Naive thymus-derived CD4-positive, alpha-beta T cell (primary cell): ENCODE measurements around the gene AKT3. TPM values are rescaled to one million over a fixed set of nuclear protein-coding genes. Genes with fewer than 3 reads are reported as not detected.

Source experiments
- ATAC-seq: fragments of 150-1000 bp; cut with Tn5 transposase; 2 replicates; pipeline ENCODE4 v1.10.0; 2021; ENCODE audit warnings: mild to moderate bottlenecking, moderate library complexity
- CTCF ChIA-PET: fragments of 350-600 bp; sonication (Branson Sonifier 250); formaldehyde crosslinking; loops from one replicate; lab custom pipeline; 2021; ENCODE audit warnings: antibody characterized with exemption; lab: Charles Lee
- POLR2A ChIA-PET: fragments of 350-600 bp; sonication (Branson Sonifier 250); formaldehyde crosslinking; loops from one replicate; lab custom pipeline; 2021; ENCODE audit warnings: antibody characterized with exemption, inconsistent platforms; lab: Charles Lee
- DNase-seq, 9 donors: peaks; one replicate each; pipeline versions ENCODE4 v3.0.0 to v3.0.0-alpha.2; 2020 to 2022; ENCODE audit warnings: mixed read lengths in 1 of 9
- H3K27ac ChIP-seq: one replicate; pipeline ENCODE4 v1.7.0; 2013; ENCODE audit warnings: mild to moderate bottlenecking, low read depth, low read length, moderate library complexity
- H3K27me3 ChIP-seq, 2 donors: one replicate each; pipeline ENCODE4 v1.7.0; 2013; ENCODE audit warnings: low read length in 2 of 2, mild to moderate bottlenecking in 2 of 2, moderate library complexity in 2 of 2; ENCODE audit not compliant: control insufficient read depth in 2 of 2, insufficient read depth in 2 of 2
- H3K36me3 ChIP-seq, 3 experiments: 1 replicate in 2 of 3; 2 replicates in 1 of 3; pipeline ENCODE4 v1.7.0; 2013; ENCODE audit warnings: low read length in 3 of 3, mild to moderate bottlenecking in 3 of 3, moderate library complexity in 1 of 3; ENCODE audit not compliant: insufficient read depth in 3 of 3, control insufficient read depth in 2 of 3
- H3K4me1 ChIP-seq, 2 donors: one replicate each; pipeline ENCODE4 v1.7.0; 2013; ENCODE audit warnings: low read length in 2 of 2, mild to moderate bottlenecking in 2 of 2, moderate library complexity in 1 of 2; ENCODE audit not compliant: control insufficient read depth in 2 of 2, insufficient read depth in 2 of 2
- H3K4me3 ChIP-seq: 2 replicates; pipeline ENCODE4 v1.7.0; 2013; ENCODE audit warnings: mild to moderate bottlenecking, low read length
- H3K9me3 ChIP-seq, 3 experiments: 1 replicate in 2 of 3; 2 replicates in 1 of 3; pipeline ENCODE4 v1.7.0; 2013; ENCODE audit warnings: low read length in 3 of 3; ENCODE audit not compliant: control insufficient read depth in 2 of 3
- H3K27ac Mint-ChIP-seq, 9 donors: one replicate each; pipeline ENCODE4 v1.8.0; 2020 to 2022; ENCODE audit warnings: mixed read lengths in 9 of 9, mild to moderate bottlenecking in 8 of 9, moderate library complexity in 5 of 9, inconsistent platforms in 2 of 9
- H3K27me3 Mint-ChIP-seq, 5 donors: one replicate each; pipeline ENCODE4 v1.8.0; 2021 to 2022; ENCODE audit warnings: mixed read lengths in 5 of 5, mild to moderate bottlenecking in 1 of 5
- H3K36me3 Mint-ChIP-seq, 5 donors: one replicate each; pipeline ENCODE4 v1.8.0; 2020 to 2022; ENCODE audit warnings: mixed read lengths in 5 of 5, mild to moderate bottlenecking in 3 of 5, inconsistent platforms in 1 of 5
- H3K4me1 Mint-ChIP-seq, 7 donors: one replicate each; pipeline ENCODE4 v1.8.0; 2020 to 2022; ENCODE audit warnings: mixed read lengths in 7 of 7, mild to moderate bottlenecking in 3 of 7, inconsistent platforms in 1 of 7
- H3K4me3 Mint-ChIP-seq, 10 donors: one replicate each; pipeline ENCODE4 v1.8.0; 2020 to 2022; ENCODE audit warnings: mild to moderate bottlenecking in 10 of 10, mixed read lengths in 10 of 10, moderate library complexity in 6 of 10, inconsistent platforms in 2 of 10
- H3K9me3 Mint-ChIP-seq, 11 donors: one replicate each; pipeline ENCODE4 v1.8.0; 2020 to 2022; ENCODE audit warnings: mixed read lengths in 11 of 11, mild to moderate bottlenecking in 4 of 11, inconsistent platforms in 1 of 11, moderate library complexity in 1 of 11
- intact Hi-C, 2 donors: fragments of 100-400 bp; cut with micrococcal nuclease; formaldehyde crosslinking; loops; one replicate each; pipeline ENCODE4 v1.15.1; 2023
- polyA plus RNA-seq, 2 donors: library from polyadenylated mRNA; unstranded; fragments of 300-500 nt; fragmentation: Illumina TruSeq; gene quantifications; one replicate each; pipeline ENCODE4 v1.2.3, GENCODE V29; 2021
- total RNA-seq, 6 experiments: library from RNA in 5 of 6; stranded (reverse) in 5 of 6; gene quantifications; 1 replicate in 5 of 6; 2 replicates in 1 of 6; pipeline ENCODE4 v1.2.3 and lab custom pipeline; 2021 to 2026

Gene AKT3
- total and polyA plus RNA-seq, 7 experiments from 2014 or later = 1.6 to 123 (median 69.4) TPM

GRCh38 chr1:243748706-243749283 lies 101.2 kb downstream of the AKT3 start:
- CTCF ChIA-PET = interaction anchor here (0.5 to 1.3 kb wide), 6 partner anchors 9 to 451 kb away, joined by 3 to 5 read pairs (median 3); no protein-coding TSS in a partner anchor
- Histone ChIP-seq H3K27ac (no peak overlapping the region), H3K9me3 (no peaks in the 10 kb centered on the region), H3K27me3 (no peaks in the 10 kb centered on the region), H3K36me3 (no peaks in the 10 kb centered on the region), H3K4me1 (peaks cover 0 to 12% of the 10 kb centered on the region in 2 donors), H3K4me3 (no peak overlapping the region)
- peak in 7 of 9 donors; percentile 11 to 59 (median 44) for DNase-seq
- ATAC-seq = peak; percentile 99
- H3K27ac Mint-ChIP-seq = peak overlapping the region in 6 of 9 donors; percentile 23 to 84 (median 71)
- no peaks in the 10 kb centered on the region for H3K9me3 Mint-ChIP-seq
- peaks cover 2 to 68% (median 39%) of the 10 kb centered on the region in 7 donors for H3K4me1 Mint-ChIP-seq
- POLR2A ChIA-PET = interaction anchor here (0.6 kb wide), 1 partner anchor 303 kb away, joined by 3 read pairs; no protein-coding TSS in a partner anchor
- peaks cover 0 to 13% (median 0%) of the 10 kb centered on the region in 5 donors for H3K36me3 Mint-ChIP-seq
- intact Hi-C loops = loop anchor here (1.0 to 10.0 kb wide), 10 partner anchors 14 to 525 kb away; partner anchors contain the start of gene AKT3 (in 1 of the 2)
- H3K27me3 Mint-ChIP-seq = no peaks in the 10 kb centered on the region
- H3K4me3 Mint-ChIP-seq = no peak overlapping the region

- ChIA-PET POLR2A (interaction anchor here (0.6 kb wide), 1 partner anchor 303 kb away, joined by 3 read pairs; no protein-coding TSS in a partner anchor), CTCF (interaction anchor here (0.7 to 1.3 kb wide), 2 partner anchors 41 to 52 kb away, joined by 3 read pairs; no protein-coding TSS in a partner anchor)
- no peaks in the 10 kb centered on the region for H3K36me3 ChIP-seq
- H3K27ac ChIP-seq = no peak overlapping the region
- Mint-ChIP-seq H3K27me3 (no peaks in the 10 kb centered on the region), H3K9me3 (no peaks in the 10 kb centered on the region), H3K4me3 (no peak overlapping the region), H3K4me1 (peaks cover 2 to 68% (median 36%) of the 10 kb centered on the region in 7 donors), H3K27ac (no peak overlapping the region), H3K36me3 (peaks cover 0 to 15% (median 0%) of the 10 kb centered on the region in 5 donors)
- intact Hi-C loops = loop anchor here (1.0 to 10.0 kb wide), 10 partner anchors 15 to 525 kb away; partner anchors contain the start of gene AKT3 (in 1 of the 2)
- H3K27me3 ChIP-seq = no peaks in the 10 kb centered on the region
- DNase-seq (no peak), ATAC-seq (no peak)
- H3K9me3 ChIP-seq = no peaks in the 10 kb centered on the region
- no peak overlapping the region for H3K4me3 ChIP-seq
- peaks cover 0 to 12% of the 10 kb centered on the region in 2 donors for H3K4me1 ChIP-seq
Measured at GRCh38 chr1:243748227-243748626, 101.8 kb downstream of the AKT3 start.

GRCh38 chr1:243746751-243747150 lies 103.3 kb downstream of the AKT3 start:
- no peak for DNase-seq
- no peak for ATAC-seq
- H3K4me1 Mint-ChIP-seq = peaks cover 2 to 61% (median 34%) of the 10 kb centered on the region in 7 donors
- ChIA-PET CTCF (no interaction called here), POLR2A (no interaction called here)
- no peaks in the 10 kb centered on the region for H3K36me3 ChIP-seq
- no peak overlapping the region for H3K4me3 Mint-ChIP-seq
- no peak overlapping the region for H3K4me3 ChIP-seq
- H3K9me3 Mint-ChIP-seq = no peaks in the 10 kb centered on the region
- H3K4me1 ChIP-seq = peaks cover 0 to 4% of the 10 kb centered on the region in 2 donors
- intact Hi-C loops = loop anchor here (5.0 to 10.0 kb wide), 3 partner anchors 274 to 368 kb away; no protein-coding TSS in a partner anchor
- H3K27ac ChIP-seq = no peak overlapping the region
- no peaks in the 10 kb centered on the region for H3K27me3 ChIP-seq
- no peaks in the 10 kb centered on the region for H3K9me3 ChIP-seq
- H3K27me3 Mint-ChIP-seq = no peaks in the 10 kb centered on the region
- no peak overlapping the region for H3K27ac Mint-ChIP-seq
- peaks cover 0 to 21% (median 2%) of the 10 kb centered on the region in 5 donors for H3K36me3 Mint-ChIP-seq

- H3K4me3 ChIP-seq = no peak overlapping the region
- Mint-ChIP-seq H3K27me3 (no peaks in the 10 kb centered on the region), H3K27ac (no peak overlapping the region), H3K4me1 (peaks cover 0 to 60% (median 30%) of the 10 kb centered on the region in 7 donors), H3K9me3 (no peaks in the 10 kb centered on the region), H3K4me3 (no peak overlapping the region), H3K36me3 (peaks cover 0 to 26% (median 2%) of the 10 kb centered on the region in 5 donors)
- ChIA-PET POLR2A (interaction anchor here (0.6 kb wide), 1 partner anchor 511 kb away, joined by 5 read pairs; no protein-coding TSS in a partner anchor), CTCF (interaction anchor here (0.6 to 0.9 kb wide), 2 partner anchors 9 to 229 kb away, joined by 3 read pairs; no protein-coding TSS in a partner anchor)
- ATAC-seq = no peak
- H3K9me3 ChIP-seq = no peaks in the 10 kb centered on the region
- H3K27me3 ChIP-seq = no peaks in the 10 kb centered on the region
- H3K27ac ChIP-seq = no peak overlapping the region
- DNase-seq = no peak
- intact Hi-C loops = loop anchor here (5.0 to 10.0 kb wide), 3 partner anchors 273 to 369 kb away; no protein-coding TSS in a partner anchor
- no peaks in the 10 kb centered on the region for H3K36me3 ChIP-seq
- no peaks in the 10 kb centered on the region for H3K4me1 ChIP-seq
Measured at GRCh38 chr1:243745356-243745755, 104.7 kb downstream of the AKT3 start.

GRCh38 chr1:243742819-243743218 lies 107.2 kb downstream of the AKT3 start:
- peaks cover 6 to 52% (median 27%) of the 10 kb centered on the region in 7 donors for H3K4me1 Mint-ChIP-seq
- H3K4me1 ChIP-seq = no peaks in the 10 kb centered on the region
- no peak overlapping the region for H3K4me3 ChIP-seq
- no peaks in the 10 kb centered on the region for H3K27me3 Mint-ChIP-seq
- H3K27ac Mint-ChIP-seq = peak overlapping the region in 1 of 9 donors; percentile 5
- ATAC-seq = no peak
- ChIA-PET POLR2A (no interaction called here), CTCF (interaction anchor here (0.6 kb wide), 1 partner anchor 556 kb away, joined by 4 read pairs; no protein-coding TSS in a partner anchor)
- intact Hi-C loops = loop anchor here in 1 of 2 donors (10.0 kb wide), 1 partner anchor 372 kb away; no protein-coding TSS in a partner anchor
- H3K9me3 Mint-ChIP-seq = no peaks in the 10 kb centered on the region
- H3K9me3 ChIP-seq = no peaks in the 10 kb centered on the region
- no peaks in the 10 kb centered on the region for H3K36me3 ChIP-seq
- no peaks in the 10 kb centered on the region for H3K27me3 ChIP-seq
- no peak for DNase-seq
- H3K27ac ChIP-seq = no peak overlapping the region
- H3K4me3 Mint-ChIP-seq = no peak overlapping the region
- H3K36me3 Mint-ChIP-seq = peaks cover 0 to 39% (median 11%) of the 10 kb centered on the region in 5 donors

GRCh38 chr1:243740255-243740999 lies 109.6 kb downstream of the AKT3 start:
- Histone ChIP-seq H3K36me3 (no peaks in the 10 kb centered on the region), H3K4me1 (no peaks in the 10 kb centered on the region), H3K27ac (no peak overlapping the region), H3K27me3 (no peaks in the 10 kb centered on the region), H3K9me3 (no peaks in the 10 kb centered on the region), H3K4me3 (no peak overlapping the region)
- Mint-ChIP-seq H3K27me3 (no peaks in the 10 kb centered on the region), H3K36me3 (peaks cover 0 to 43% (median 12%) of the 10 kb centered on the region in 5 donors), H3K9me3 (peaks cover 0 to 2% (median 0%) of the 10 kb centered on the region in 11 donors), H3K4me1 (peaks cover 10 to 50% (median 37%) of the 10 kb centered on the region in 7 donors), H3K4me3 (no peak overlapping the region), H3K27ac (no peak overlapping the region)
- DNase-seq = no peak
- ChIA-PET CTCF (interaction anchor here (0.6 kb wide), 1 partner anchor 113 kb away, joined by 3 read pairs; no protein-coding TSS in a partner anchor), POLR2A (no interaction called here)
- ATAC-seq = no peak
- intact Hi-C loops = loop anchor here in 1 of 2 donors (10.0 kb wide), 1 partner anchor 374 kb away; no protein-coding TSS in a partner anchor
